SK-N-SH (cell line): ENCODE measurements around the gene SLC2A14. TPM values are rescaled to one million over a fixed set of nuclear protein-coding genes. Genes with fewer than 3 reads are reported as not detected.

Experiments
- CTCF ChIA-PET: fragments of 300-600, 350-600 bp; formaldehyde crosslinking; extraction: SDS; loops from one replicate; lab custom pipeline; 2021; lab: Yijun Ruan, JAX
- POLR2A ChIA-PET: fragments of 350-600 bp; sonication (Branson Sonifier 250); formaldehyde crosslinking; extraction: SDS; loops from one replicate; lab custom pipeline; 2020; ENCODE audit warnings: antibody characterized with exemption, inconsistent platforms; lab: Yijun Ruan, JAX
- DNase-seq: peaks from one replicate; pipeline ENCODE4 v3.0.0; 2012
- H2AFZ ChIP-seq: fragments of 200-600 bp; sonication (generic); 2 replicates; pipeline ENCODE4 v1.8.1; 2016; ENCODE audit warnings: antibody characterized with exemption, mild to moderate bottlenecking, low read depth
- H3F3A ChIP-seq: fragments of 200-600 bp; sonication (generic); replicated peaks from 2 replicates; pipeline ENCODE3; 2016; ENCODE audit warnings: antibody characterized with exemption, mild to moderate bottlenecking; ENCODE audit not compliant: insufficient read depth
- H3K27ac ChIP-seq, 2 experiments: fragments of 200-500 bp in 1 of 2; fragments of 200-600 bp in 1 of 2; sonication (Bioruptor generic) in 1 of 2; sonication (generic), shearing (Covaris generic) in 1 of 2; 2 replicates each; pipeline versions ENCODE4 v1.5.1 to v1.6.1; 2014 to 2016; ENCODE audit warnings: low read depth in 2 of 2, inconsistent platforms in 1 of 2, low read length in 1 of 2, mild to moderate bottlenecking in 1 of 2, mixed read lengths in 1 of 2
- H3K27me3 ChIP-seq: fragments of 200-600 bp; sonication (generic), shearing (Covaris generic); 2 replicates; pipeline ENCODE4 v1.6.1; 2016; ENCODE audit warnings: mixed run types; ENCODE audit not compliant: insufficient read depth
- H3K36me3 ChIP-seq, 2 experiments: fragments of 200-500 bp in 1 of 2; fragments of 200-600 bp in 1 of 2; sonication (Bioruptor generic) in 1 of 2; sonication (generic) in 1 of 2; replicated peaks in 1 of 2; 2 replicates each; pipeline versions ENCODE3 to v1.5.1; 2014 to 2016; ENCODE audit warnings: low read length in 1 of 2, mild to moderate bottlenecking in 1 of 2; ENCODE audit not compliant: insufficient read depth in 2 of 2, control insufficient read depth in 1 of 2
- H3K4me1 ChIP-seq, 2 experiments: fragments of 200-500 bp in 1 of 2; fragments of 200-600 bp in 1 of 2; sonication (Bioruptor generic) in 1 of 2; sonication (generic), shearing (Covaris generic) in 1 of 2; 2 replicates each; pipeline versions ENCODE4 v1.5.1 to v1.6.1; 2014 to 2016; ENCODE audit warnings: low read depth in 1 of 2, low read length in 1 of 2, mixed run types in 1 of 2; ENCODE audit not compliant: insufficient read depth in 2 of 2, control insufficient read depth in 1 of 2
- H3K4me2 ChIP-seq: fragments of 200-600 bp; sonication (generic), shearing (Covaris generic); 2 replicates; pipeline ENCODE4 v1.6.1; 2017; ENCODE audit warnings: mixed run types
- H3K4me3 ChIP-seq, 2 experiments: fragments of 200-500 bp in 1 of 2; fragments of 200-600 bp in 1 of 2; sonication (Bioruptor generic) in 1 of 2; sonication (generic), shearing (Covaris generic) in 1 of 2; 2 replicates each; pipeline versions ENCODE4 v1.5.1 to v1.8.1; 2014 to 2016; ENCODE audit warnings: low read depth in 2 of 2, inconsistent platforms in 1 of 2, low read length in 1 of 2, mild to moderate bottlenecking in 1 of 2, mixed read lengths in 1 of 2, moderate library complexity in 1 of 2
- H3K79me2 ChIP-seq: fragments of 200-600 bp; sonication (generic); 2 replicates; pipeline ENCODE4 v1.8.1; 2017; ENCODE audit warnings: mild to moderate bottlenecking; ENCODE audit not compliant: insufficient read depth
- H3K9ac ChIP-seq: fragments of 200-600 bp; sonication (generic); 2 replicates; pipeline ENCODE4 v1.6.1; 2017; ENCODE audit warnings: mixed run types
- H3K9me2 ChIP-seq: fragments of 200-600 bp; sonication (generic); 2 replicates; pipeline ENCODE4 v1.6.1; 2017; ENCODE audit warnings: mixed run types
- H3K9me3 ChIP-seq: fragments of 200-600 bp; sonication (generic); 2 replicates; pipeline ENCODE4 v1.6.1; 2017; ENCODE audit warnings: mixed run types, mild to moderate bottlenecking, moderate library complexity
- H4K20me1 ChIP-seq: fragments of 200-600 bp; sonication (generic); 2 replicates; pipeline ENCODE4 v1.6.1; 2017; ENCODE audit warnings: mild to moderate bottlenecking, mixed run types; ENCODE audit not compliant: insufficient read depth
- ELF1 ChIP-seq: IDR thresholded peaks from 2 replicates; pipeline ENCODE4 v1.4.0; 2012
- EP300 ChIP-seq, 2 experiments: IDR thresholded peaks; 2 replicates each; pipeline versions ENCODE4 v1.4.0 to v1.6.1; 2012; ENCODE audit warnings: borderline replicate concordance in 1 of 2, low read depth in 1 of 2, low read length in 1 of 2
- FOXJ3 ChIP-seq: sonication (generic); formaldehyde crosslinking; IDR thresholded peaks from 2 replicates; pipeline ENCODE4 v1.5.1; 2020; ENCODE audit warnings: mild to moderate bottlenecking, missing genetic modification reagents
- GABPA ChIP-seq: IDR thresholded peaks from 2 replicates; pipeline ENCODE4 v1.4.0; 2012; ENCODE audit warnings: low read depth, mild to moderate bottlenecking
- GATA2 ChIP-seq: sonication (generic); formaldehyde crosslinking; IDR thresholded peaks from 2 replicates; pipeline ENCODE4 v1.5.0; 2020; ENCODE audit warnings: mild to moderate bottlenecking, missing genetic modification reagents
- MXI1 ChIP-seq: IDR thresholded peaks from 2 replicates; pipeline ENCODE4 v1.6.1; 2012; ENCODE audit warnings: mild to moderate bottlenecking, low read depth, low read length, improper control_type of control experiment
- NRF1 ChIP-seq: IDR thresholded peaks from 2 replicates; pipeline ENCODE4 v1.6.1; 2012; ENCODE audit warnings: low read depth, mild to moderate bottlenecking, low read length
- POLR2AphosphoS5 ChIP-seq: IDR thresholded peaks from 2 replicates; pipeline ENCODE4 v1.6.1; 2012; ENCODE audit warnings: low read depth, low read length
- RCOR1 ChIP-seq: fragments of 150-350 bp; IDR thresholded peaks from 2 replicates; pipeline ENCODE4 v1.6.1; 2017; ENCODE audit warnings: antibody characterized with exemption, low read length
- RXRA ChIP-seq: IDR thresholded peaks from 2 replicates; pipeline ENCODE4 v1.4.0; 2012; ENCODE audit warnings: low read depth, mild to moderate bottlenecking, borderline replicate concordance
- SMC3 ChIP-seq: IDR thresholded peaks from 2 replicates; pipeline ENCODE4 v1.6.1; 2012; ENCODE audit warnings: low read depth, low read length, improper control_type of control experiment
- TCF12 ChIP-seq: IDR thresholded peaks from 2 replicates; pipeline ENCODE4 v1.4.0; 2012
- WGBS: methylation state at CpG from one replicate; pipeline ENCODE4 v1.1.6; 2017; ENCODE audit warnings: low lambda C conversion rate; 5-methylcytosine and 5-hydroxymethylcytosine counted together
- polyA plus RNA-seq, 3 experiments: library from polyadenylated mRNA; depleted of rRNA; stranded (reverse); fragments of >200 nt; gene quantifications; 2 replicates each; pipeline ENCODE4 v1.2.3, GENCODE V29; 2012
- TF ChIP-seq, protein P1 (sequence below): fragments of 150-350 bp; IDR thresholded peaks from 2 replicates; pipeline ENCODE4 v1.6.1; 2017; ENCODE audit warnings: antibody characterized with exemption, low read length, low read depth, borderline replicate concordance

SLC2A14 gene
- polyA plus RNA-seq, 1 of the 3 experiments (the other 2 are of a cell fraction) = 0.39 TPM

DNA sequence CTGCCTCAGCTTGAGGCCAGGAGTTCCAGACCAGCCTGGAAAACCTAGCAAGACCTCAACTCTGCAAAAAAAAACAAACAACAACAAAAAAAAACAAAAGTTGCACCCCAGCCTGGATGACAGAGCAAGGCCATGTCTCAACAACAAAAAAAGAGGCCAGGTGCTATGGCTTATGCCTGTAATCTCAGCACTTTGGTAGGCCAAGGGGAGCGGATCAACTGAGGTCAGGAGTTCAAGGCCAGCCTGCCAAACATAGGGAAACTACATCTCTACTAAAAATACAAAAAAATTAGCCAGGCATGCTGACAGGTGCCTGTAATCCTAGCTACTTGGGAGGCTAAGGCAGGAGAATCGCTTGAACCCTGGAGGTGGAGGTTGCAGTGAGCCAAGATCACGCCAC lies 6.5 kb upstream of the SLC2A14 start:
- peaks cover 6% of the 10 kb centered on the region; the same call in 1 of the 2 replicates for H3K27me3 ChIP-seq
- no peaks in the 10 kb centered on the region for H3K4me1 ChIP-seq
- H3K4me2 ChIP-seq = no peak overlapping the region
- no peaks in the 10 kb centered on the region for H3F3A ChIP-seq
- no peaks in the 10 kb centered on the region for H3K36me3 ChIP-seq
- H3K4me3 ChIP-seq = no peak overlapping the region
- DNase-seq = no peak
- CTCF ChIA-PET = no interaction called here
- H3K9me2 ChIP-seq = no peaks in the 10 kb centered on the region
- no peak overlapping the region for H3K27ac ChIP-seq
- no peak overlapping the region for H2AFZ ChIP-seq
- H3K79me2 ChIP-seq = no peaks in the 10 kb centered on the region
- POLR2A ChIA-PET = no interaction called here
- 58% methylated on average over 3 of the region's 3 CpGs for whole genome bisulfite sequencing
- H3K9me3 ChIP-seq = no peaks in the 10 kb centered on the region
- H3K9ac ChIP-seq = no peak overlapping the region
- H4K20me1 ChIP-seq = no peaks in the 10 kb centered on the region
- no peak for TF ChIP-seq NRF1
- no peak for TF ChIP-seq MXI1
- no peak for TF ChIP-seq GABPA

DNA sequence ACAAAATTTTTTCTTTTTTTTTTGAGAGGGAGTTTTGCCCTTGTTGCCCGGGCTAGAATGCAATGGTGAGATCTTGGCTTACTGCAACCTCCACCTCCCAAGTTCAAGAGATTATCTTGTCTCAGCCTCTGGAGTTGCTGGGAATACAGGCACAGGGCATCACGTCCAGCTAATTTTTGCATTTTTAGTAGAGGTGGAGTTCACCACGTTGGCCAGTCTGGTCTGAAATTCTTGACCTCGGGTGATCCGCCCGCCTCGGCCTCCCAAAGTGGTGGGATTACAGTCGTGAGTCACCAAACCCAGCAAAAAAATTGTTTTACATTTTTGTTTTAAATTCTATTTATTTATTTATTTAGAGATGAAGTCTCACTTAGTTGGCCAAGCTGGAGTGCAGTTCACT lies 4.7 kb upstream of the SLC2A14 start:
- no peaks in the 10 kb centered on the region for H4K20me1 ChIP-seq
- ChIA-PET CTCF (no interaction called here), POLR2A (no interaction called here)
- H3K9me3 ChIP-seq = no peaks in the 10 kb centered on the region
- no peaks in the 10 kb centered on the region for H3K79me2 ChIP-seq
- H3K9ac ChIP-seq = no peak overlapping the region
- no peak overlapping the region for H3K4me2 ChIP-seq
- H3K4me1 ChIP-seq = no peaks in the 10 kb centered on the region
- H3K27ac ChIP-seq = no peak overlapping the region
- H3K9me2 ChIP-seq = no peaks in the 10 kb centered on the region
- no peaks in the 10 kb centered on the region for H3K36me3 ChIP-seq
- peaks cover 6% of the 10 kb centered on the region; the same call in 1 of the 2 replicates for H3K27me3 ChIP-seq
- H3K4me3 ChIP-seq = no peak overlapping the region
- 45% methylated on average over 8 of the region's 8 CpGs for WGBS
- no peak overlapping the region for H2AFZ ChIP-seq
- no peaks in the 10 kb centered on the region for H3F3A ChIP-seq
- TF ChIP-seq, protein P1, sequence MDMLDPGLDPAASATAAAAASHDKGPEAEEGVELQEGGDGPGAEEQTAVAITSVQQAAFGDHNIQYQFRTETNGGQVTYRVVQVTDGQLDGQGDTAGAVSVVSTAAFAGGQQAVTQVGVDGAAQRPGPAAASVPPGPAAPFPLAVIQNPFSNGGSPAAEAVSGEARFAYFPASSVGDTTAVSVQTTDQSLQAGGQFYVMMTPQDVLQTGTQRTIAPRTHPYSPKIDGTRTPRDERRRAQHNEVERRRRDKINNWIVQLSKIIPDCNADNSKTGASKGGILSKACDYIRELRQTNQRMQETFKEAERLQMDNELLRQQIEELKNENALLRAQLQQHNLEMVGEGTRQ = no peak
- TF ChIP-seq FOXJ3 (no peak), ELF1 (no peak), POLR2AphosphoS5 (no peak)
- DNase-seq = no peak

DNA sequence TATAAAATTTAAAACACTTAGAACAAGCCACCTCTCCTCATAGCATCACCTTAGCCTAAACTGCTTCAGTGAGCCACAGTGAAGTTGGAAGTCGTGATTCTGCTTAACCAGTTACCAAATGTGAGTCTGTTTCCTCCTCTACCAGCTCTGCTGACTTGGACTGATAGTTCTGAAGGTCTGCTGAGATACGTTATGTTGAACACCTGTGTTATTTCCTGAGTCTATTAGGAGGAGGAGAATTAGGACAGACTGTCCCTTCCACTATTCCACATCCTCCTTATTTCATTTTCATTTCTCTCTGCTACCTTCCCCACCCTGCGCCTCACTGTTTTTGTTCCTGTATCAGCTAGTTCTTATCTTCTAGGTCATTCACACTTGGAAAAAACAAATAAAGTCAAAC lies 2.4 kb downstream of the SLC2A14 start:
- DNase-seq = no peak
- H3K9me3 ChIP-seq = no peaks in the 10 kb centered on the region
- no peak overlapping the region for H3K27ac ChIP-seq
- H2AFZ ChIP-seq = no peak overlapping the region
- no peak overlapping the region for H3K4me2 ChIP-seq
- no peak overlapping the region for H3K4me3 ChIP-seq
- H3K79me2 ChIP-seq = no peaks in the 10 kb centered on the region
- CTCF ChIA-PET = interaction anchor here (1.3 kb wide), 1 partner anchor 10 kb away, joined by 3 read pairs; no protein-coding TSS in a partner anchor
- no peaks in the 10 kb centered on the region for H3K4me1 ChIP-seq
- H4K20me1 ChIP-seq = no peaks in the 10 kb centered on the region
- TF ChIP-seq POLR2AphosphoS5 (no peak), RXRA (no peak), RCOR1 (no peak), EP300 (IDR thresholded peaks at IDR 0.05; ENCODE audit: borderline replicate concordance in 1 of 2, low read depth in 1 of 2, low read length in 1 of 2) (no peak), TCF12 (no peak), SMC3 (no peak), GATA2 (CRISPR knock-in tag) (no peak)
- H3F3A ChIP-seq = peaks cover 10% of the 10 kb centered on the region
- H3K9me2 ChIP-seq = no peaks in the 10 kb centered on the region
- H3K36me3 ChIP-seq = no peaks in the 10 kb centered on the region
- H3K9ac ChIP-seq = no peak overlapping the region
- peaks cover 14% of the 10 kb centered on the region; the same call in 1 of the 2 replicates for H3K27me3 ChIP-seq
- 37% methylated on average over 3 of the region's 3 CpGs for WGBS
- POLR2A ChIA-PET = no interaction called here
